Ascending aorta (tissue), 2 donors: ENCODE results near the gene ACAD9. TPM values are rescaled to one million over a fixed set of nuclear protein-coding genes. Genes with fewer than 3 reads are reported as not detected.
"Not testable (repeated sequence)": the region's sequence is repeated elsewhere in the genome, so short reads cannot be mapped to it uniquely, and the experiment has no call there.

Experiments used
- DNase-seq, 2 donors: peaks; one replicate each; pipeline ENCODE4 v3.0.0-alpha.2; 2019; ENCODE audit warnings: low spot score in 2 of 2
- H3K27ac ChIP-seq, 2 donors: fragments of 200-600 bp; sonication (generic); one replicate each; pipeline ENCODE4 v1.5.1; 2016 to 2017; ENCODE audit warnings: mild to moderate bottlenecking in 1 of 2
- H3K27me3 ChIP-seq: fragments of 200-600 bp; sonication (generic); one replicate; pipeline ENCODE4 v1.5.1; 2017
- H3K36me3 ChIP-seq, 2 donors: fragments of 200-600 bp; sonication (generic); one replicate each; pipeline ENCODE4 v1.5.1; 2016
- H3K4me1 ChIP-seq, 2 donors: fragments of 200-600 bp; sonication (generic); one replicate each; pipeline ENCODE4 v1.5.1; 2016 to 2017; ENCODE audit warnings: mild to moderate bottlenecking in 1 of 2
- H3K4me3 ChIP-seq, 2 donors: fragments of 200-600 bp; sonication (generic); one replicate each; pipeline ENCODE4 v1.5.1; 2016 to 2017; ENCODE audit warnings: mild to moderate bottlenecking in 1 of 2
- H3K9me3 ChIP-seq, 2 donors: fragments of 200-600 bp; sonication (generic); one replicate each; pipeline ENCODE4 v1.5.1; 2016
- CTCF ChIP-seq, 3 experiments: fragments of 200-600 bp in 2 of 3; fragments of 450-650 bp in 1 of 3; sonication (generic) in 2 of 3; IDR thresholded peaks; one replicate each; pipeline ENCODE4 v1.5.1; 2016 to 2019; ENCODE audit warnings: antibody characterized with exemption in 3 of 3, mild to moderate bottlenecking in 1 of 3, moderate library complexity in 1 of 3
- intact Hi-C: fragments of 100-400 bp; cut with DNase I; formaldehyde crosslinking; loops from one replicate; pipeline ENCODE4 v1.15.1; 2023
- total RNA-seq: library from RNA; depleted of rRNA; stranded (reverse); fragments of >200 nt; gene quantifications from one replicate; pipeline ENCODE4 v1.1.0, GENCODE V29; 2016

ACAD9 gene
- total RNA-seq, result 23.4 TPM

DNA sequence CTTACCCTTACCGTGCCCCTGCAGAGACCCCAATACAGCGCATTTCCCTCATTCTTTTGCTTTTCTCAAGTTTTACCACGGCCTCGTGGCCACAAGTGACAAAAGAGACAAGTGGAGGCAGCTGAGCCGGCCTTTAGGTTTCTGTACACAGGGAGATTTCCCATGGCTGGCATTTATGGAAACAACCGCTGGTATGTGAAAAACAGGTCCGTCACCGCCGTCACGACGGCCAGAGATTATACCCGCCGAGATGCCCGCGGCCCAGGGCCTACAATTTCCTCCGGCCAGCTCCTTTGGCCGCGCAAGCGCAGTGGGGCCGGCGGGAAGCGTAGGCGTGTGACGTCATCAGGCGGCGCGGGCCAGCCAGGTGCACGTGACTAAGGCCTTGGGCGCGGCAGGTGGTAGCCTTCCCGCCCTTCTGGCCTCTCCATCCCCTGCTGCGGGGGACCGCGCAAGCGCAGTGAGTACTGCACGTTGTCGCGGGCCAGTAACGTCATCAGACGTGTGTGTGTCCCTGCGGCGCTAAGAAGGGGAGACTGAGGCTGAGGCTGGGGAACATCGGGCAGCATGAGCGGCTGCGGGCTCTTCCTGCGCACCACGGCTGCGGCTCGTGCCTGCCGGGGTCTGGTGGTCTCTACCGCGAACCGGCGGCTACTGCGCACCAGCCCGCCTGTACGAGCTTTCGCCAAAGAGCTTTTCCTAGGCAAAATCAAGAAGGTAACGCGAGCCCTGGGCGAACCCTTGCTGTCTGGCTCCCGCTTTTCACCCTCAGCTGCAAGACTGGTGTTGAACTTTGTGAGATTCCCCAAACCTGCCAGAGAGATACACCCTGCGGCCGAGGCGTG is at the start of gene ACAD9:
ACAD9 (plus strand) TSS at position 496 of the 845 bp plus-strand sequence; CDS start at position 568, 72 bp downstream.
- Histone ChIP-seq H3K27ac (peak within 1 kb of the TSS; percentile 91 to 95), H3K4me3 (peak within 1 kb of the TSS; percentile 71 to 86), H3K9me3 (no peaks in the 10 kb centered on the region), H3K4me1 (peaks cover 17% of the 10 kb centered on the region in 2 donors), H3K36me3 (peaks cover 0 to 12% of the 10 kb centered on the region in 2 donors), H3K27me3 (no peaks in the 10 kb centered on the region)
- intact Hi-C loops, result loop anchor here (1.0 to 10.0 kb wide), 6 partner anchors 153 to 1285 kb away; partner anchors contain the start of genes MCM2, RAB7A, RPN1 and TPRA1
- no peak for TF ChIP-seq CTCF (IDR thresholded peaks at IDR 0.05)
- peak; percentile 94 to 98 for DNase-seq

GRCh38 chr3:128829925-128830625 is 49.3 kb upstream of the ACAD9 start:
- intact Hi-C loops, H3K4me3 ChIP-seq, H3K27me3 ChIP-seq, DNase-seq, H3K9me3 ChIP-seq, H3K36me3 ChIP-seq, H3K27ac ChIP-seq, H3K4me1 ChIP-seq: not testable (repeated sequence)

DNA sequence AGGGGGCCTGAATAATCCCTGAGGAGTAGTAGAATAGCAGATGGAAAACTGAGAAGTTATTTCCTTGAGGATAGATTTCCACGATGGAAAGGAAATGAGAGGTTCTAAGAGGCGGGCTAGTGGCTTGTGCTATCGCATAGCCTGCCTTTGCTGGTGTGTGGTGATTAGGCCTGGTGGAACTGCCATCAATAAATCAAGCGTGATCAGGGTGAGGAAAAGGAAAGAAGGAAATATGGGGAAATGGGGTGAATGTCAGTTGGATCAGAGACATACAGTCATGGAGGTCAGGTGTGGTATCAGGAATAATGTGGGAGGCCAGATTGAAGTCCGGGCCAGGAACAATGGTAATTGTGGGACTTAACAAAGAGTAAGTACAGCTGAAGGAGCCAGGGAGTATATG is 48.7 kb upstream of the ACAD9 start:
- H3K27me3 ChIP-seq, H3K36me3 ChIP-seq, intact Hi-C loops, H3K4me3 ChIP-seq, H3K4me1 ChIP-seq, H3K9me3 ChIP-seq, DNase-seq, H3K27ac ChIP-seq: not testable (repeated sequence)

DNA sequence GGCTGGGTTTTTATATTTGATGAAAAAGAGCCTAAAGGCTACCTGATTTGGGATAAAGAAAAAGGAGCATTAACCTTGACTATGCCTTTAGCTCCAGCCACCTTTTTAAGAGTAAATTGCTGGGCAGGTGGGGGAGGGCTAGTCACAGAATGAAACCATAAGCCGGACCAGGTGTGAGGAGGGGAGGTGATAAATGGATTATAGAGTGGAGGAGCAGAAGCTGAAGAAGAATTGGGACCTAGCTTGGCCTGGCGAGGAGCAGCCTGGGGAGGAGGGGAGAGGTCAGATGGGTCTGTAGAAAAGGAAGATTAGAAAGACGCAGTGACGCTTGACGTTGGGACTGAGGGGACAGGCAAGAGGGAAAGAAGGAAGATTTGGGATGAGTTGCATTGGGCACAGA is 46.4 kb upstream of the ACAD9 start:
- H3K4me1 ChIP-seq, intact Hi-C loops, H3K27ac ChIP-seq, H3K27me3 ChIP-seq, DNase-seq, H3K36me3 ChIP-seq, H3K9me3 ChIP-seq, H3K4me3 ChIP-seq: not testable (repeated sequence)

GRCh38 chr3:128835096-128835495 is 44.3 kb upstream of the ACAD9 start:
- H3K9me3 ChIP-seq, result no peaks in the 10 kb centered on the region
- no peak for TF ChIP-seq CTCF (IDR thresholded peaks at IDR 0.05)
- no peak for DNase-seq
- no peak overlapping the region for H3K27ac ChIP-seq
- H3K4me1 ChIP-seq, result no peaks in the 10 kb centered on the region
- no peak overlapping the region for H3K4me3 ChIP-seq
- no peaks in the 10 kb centered on the region for H3K36me3 ChIP-seq
- no peaks in the 10 kb centered on the region for H3K27me3 ChIP-seq
- intact Hi-C loops, result no loop called here

DNA sequence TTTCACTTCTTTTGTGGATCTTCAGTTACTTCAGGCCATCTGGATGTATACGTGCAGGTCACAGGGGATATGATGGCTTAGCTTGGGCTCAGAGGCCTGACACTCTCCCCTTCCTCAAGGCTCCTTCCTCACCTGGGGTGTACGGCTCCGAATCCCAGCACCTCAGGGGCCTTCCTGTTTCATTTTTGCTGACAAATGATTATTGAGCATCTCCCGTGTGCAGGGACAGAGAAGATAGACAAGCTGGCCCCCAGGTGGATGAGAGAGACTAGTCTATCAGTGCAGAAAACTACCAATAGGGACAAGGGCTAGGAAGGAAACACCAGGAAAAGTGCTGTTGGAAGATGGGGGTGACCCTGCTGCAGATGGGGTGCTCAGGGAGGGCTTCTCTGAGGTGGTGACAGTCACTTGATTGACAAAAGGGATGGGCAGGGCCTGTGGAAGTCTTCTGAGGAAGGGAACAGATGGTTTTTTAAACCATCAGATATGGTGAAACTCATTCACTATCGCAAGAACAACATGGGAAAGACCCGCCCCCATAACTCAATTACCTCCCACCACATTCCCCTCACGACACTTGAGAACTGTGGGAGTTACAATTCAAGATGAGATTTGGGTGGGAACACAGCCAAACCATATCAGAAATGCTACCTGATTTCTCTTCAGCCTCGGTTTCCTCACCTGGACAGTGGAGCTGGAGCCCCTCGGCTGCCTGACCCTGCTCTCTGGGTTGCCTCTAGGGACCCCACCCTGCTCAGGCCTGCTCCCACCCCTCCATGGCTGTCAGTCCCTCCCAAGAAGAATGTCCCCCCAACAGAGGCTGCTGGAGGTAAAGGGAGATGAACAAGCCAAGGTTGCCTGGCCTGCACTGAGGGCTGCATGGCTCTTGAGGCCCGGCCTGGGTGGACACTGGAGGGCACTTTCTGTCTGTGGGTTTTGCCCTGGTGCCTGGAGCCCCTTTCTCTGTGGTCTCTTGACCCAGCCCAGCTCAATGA is 37.2 kb upstream of the ACAD9 start:
- no peak for TF ChIP-seq CTCF (IDR thresholded peaks at IDR 0.05)
- Histone ChIP-seq H3K27me3 (no peaks in the 10 kb centered on the region), H3K36me3 (no peaks in the 10 kb centered on the region), H3K4me1 (peaks cover 0 to 5% of the 10 kb centered on the region in 2 donors), H3K4me3 (no peak overlapping the region), H3K9me3 (no peaks in the 10 kb centered on the region), H3K27ac (no peak overlapping the region)
- intact Hi-C loops, result no loop called here
- DNase-seq, result no peak
